DND-41 (cell line): ENCODE results near the gene MAGEF1.

ENCODE experiments used
- ATAC-seq: fragments of 200-7000 bp; cut with Tn5 transposase; 3 replicates; pipeline ENCODE4 v1.9.1; 2021; ENCODE audit warnings: low read depth; ENCODE audit not compliant: insufficient read depth
- DNase-seq: peaks from one replicate; pipeline ENCODE4 v3.0.0-alpha.2; 2020
- H2AFZ ChIP-seq: 2 replicates; pipeline ENCODE4 v1.6.0; 2012; ENCODE audit warnings: low read depth, low read length
- H3K27ac ChIP-seq: 2 replicates; pipeline ENCODE4 v1.5.1; 2012; ENCODE audit warnings: low read length, inconsistent platforms
- H3K27me3 ChIP-seq: fragments of 200-600 bp; sonication (generic); 2 replicates; pipeline ENCODE4 v1.6.0; 2012; ENCODE audit warnings: low read length, mild to moderate bottlenecking, inconsistent platforms; ENCODE audit not compliant: insufficient read depth, poor library complexity
- H3K36me3 ChIP-seq: 2 replicates; pipeline ENCODE4 v1.5.1; 2012; ENCODE audit warnings: low read length, inconsistent platforms; ENCODE audit not compliant: insufficient read depth
- H3K4me1 ChIP-seq: 2 replicates; pipeline ENCODE4 v1.5.1; 2012; ENCODE audit warnings: mild to moderate bottlenecking, low read length; ENCODE audit not compliant: insufficient read depth
- H3K4me2 ChIP-seq: 2 replicates; pipeline ENCODE4 v1.6.0; 2012; ENCODE audit warnings: mild to moderate bottlenecking, moderate library complexity, low read length, inconsistent platforms; ENCODE audit not compliant: insufficient read depth
- H3K4me3 ChIP-seq, 2 experiments: fragments of 200-600 bp in 1 of 2; shearing (Covaris generic) in 1 of 2; 2 replicates each; pipeline ENCODE4 v1.5.1; 2012 to 2016; ENCODE audit warnings: inconsistent platforms in 2 of 2, low read length in 2 of 2, mild to moderate bottlenecking in 2 of 2, low read depth in 1 of 2, moderate library complexity in 1 of 2
- H3K79me2 ChIP-seq: 2 replicates; pipeline ENCODE4 v1.6.0; 2012; ENCODE audit warnings: low read length, inconsistent platforms; ENCODE audit not compliant: insufficient read depth
- H3K9ac ChIP-seq: 2 replicates; pipeline ENCODE4 v1.6.0; 2012; ENCODE audit warnings: low read depth, mild to moderate bottlenecking, inconsistent platforms, low read length, moderate library complexity
- H3K9me3 ChIP-seq: 2 replicates; pipeline ENCODE4 v1.5.1; 2012; ENCODE audit warnings: low read length, moderate library complexity, mild to moderate bottlenecking, inconsistent platforms; ENCODE audit not compliant: insufficient read depth, severe bottlenecking
- H4K20me1 ChIP-seq: 2 replicates; pipeline ENCODE4 v1.6.0; 2012; ENCODE audit warnings: low read length; ENCODE audit not compliant: insufficient read depth
- EZH2 ChIP-seq: IDR thresholded peaks from 3 replicates; pipeline ENCODE4 v1.6.1; 2012; ENCODE audit warnings: borderline replicate concordance, low read depth, mild to moderate bottlenecking, moderate library complexity, low read length, inconsistent platforms; ENCODE audit not compliant: severe bottlenecking
- TF ChIP-seq, protein P1 (sequence below): IDR thresholded peaks from 2 replicates; pipeline ENCODE4 v1.5.1; 2012; ENCODE audit warnings: borderline replicate concordance, low read length, moderate library complexity, mild to moderate bottlenecking; ENCODE audit not compliant: poor library complexity, severe bottlenecking; ENCODE audit errors: extremely low read depth

MAGEF1 gene

DNA sequence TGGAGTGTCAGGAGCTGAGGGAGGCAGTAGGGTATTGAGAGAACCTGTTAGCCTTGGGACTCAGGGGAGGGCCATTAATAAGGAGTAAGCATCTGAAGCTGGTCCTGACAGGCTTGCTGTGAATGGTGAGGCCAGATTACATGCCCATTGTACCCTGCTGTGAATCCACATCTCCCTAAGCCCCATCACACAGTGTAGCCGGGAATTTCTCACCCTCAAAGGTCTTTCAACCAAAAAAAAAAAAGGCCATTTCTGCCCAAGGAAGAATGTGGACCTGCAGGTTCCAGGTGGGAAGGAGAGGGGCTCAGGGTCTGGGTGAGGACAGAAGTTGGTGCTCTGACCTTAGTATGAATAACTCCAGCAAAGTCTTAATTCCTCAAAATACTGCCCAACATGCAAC lies 37.2 kb downstream of the MAGEF1 start:
- no peak for TF ChIP-seq EZH2
- TF ChIP-seq, protein P1, sequence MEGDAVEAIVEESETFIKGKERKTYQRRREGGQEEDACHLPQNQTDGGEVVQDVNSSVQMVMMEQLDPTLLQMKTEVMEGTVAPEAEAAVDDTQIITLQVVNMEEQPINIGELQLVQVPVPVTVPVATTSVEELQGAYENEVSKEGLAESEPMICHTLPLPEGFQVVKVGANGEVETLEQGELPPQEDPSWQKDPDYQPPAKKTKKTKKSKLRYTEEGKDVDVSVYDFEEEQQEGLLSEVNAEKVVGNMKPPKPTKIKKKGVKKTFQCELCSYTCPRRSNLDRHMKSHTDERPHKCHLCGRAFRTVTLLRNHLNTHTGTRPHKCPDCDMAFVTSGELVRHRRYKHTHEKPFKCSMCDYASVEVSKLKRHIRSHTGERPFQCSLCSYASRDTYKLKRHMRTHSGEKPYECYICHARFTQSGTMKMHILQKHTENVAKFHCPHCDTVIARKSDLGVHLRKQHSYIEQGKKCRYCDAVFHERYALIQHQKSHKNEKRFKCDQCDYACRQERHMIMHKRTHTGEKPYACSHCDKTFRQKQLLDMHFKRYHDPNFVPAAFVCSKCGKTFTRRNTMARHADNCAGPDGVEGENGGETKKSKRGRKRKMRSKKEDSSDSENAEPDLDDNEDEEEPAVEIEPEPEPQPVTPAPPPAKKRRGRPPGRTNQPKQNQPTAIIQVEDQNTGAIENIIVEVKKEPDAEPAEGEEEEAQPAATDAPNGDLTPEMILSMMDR, result no peak
- H3K27me3 ChIP-seq, result no peaks in the 10 kb centered on the region
- no peak overlapping the region for H3K9ac ChIP-seq
- H3K36me3 ChIP-seq, result no peaks in the 10 kb centered on the region
- 0 out of 2 replicates have a peak, but pooled peaks cover 2% of the 10 kb centered on the region for H4K20me1 ChIP-seq
- no peak for DNase-seq
- H3K9me3 ChIP-seq, result no peaks in the 10 kb centered on the region
- H2AFZ ChIP-seq, result no peak overlapping the region
- no peaks in the 10 kb centered on the region for H3K79me2 ChIP-seq
- no peak overlapping the region for H3K4me2 ChIP-seq
- no peak overlapping the region for H3K4me3 ChIP-seq
- H3K4me1 ChIP-seq, result no peaks in the 10 kb centered on the region
- ATAC-seq, result no peak
- no peak overlapping the region for H3K27ac ChIP-seq

DNA sequence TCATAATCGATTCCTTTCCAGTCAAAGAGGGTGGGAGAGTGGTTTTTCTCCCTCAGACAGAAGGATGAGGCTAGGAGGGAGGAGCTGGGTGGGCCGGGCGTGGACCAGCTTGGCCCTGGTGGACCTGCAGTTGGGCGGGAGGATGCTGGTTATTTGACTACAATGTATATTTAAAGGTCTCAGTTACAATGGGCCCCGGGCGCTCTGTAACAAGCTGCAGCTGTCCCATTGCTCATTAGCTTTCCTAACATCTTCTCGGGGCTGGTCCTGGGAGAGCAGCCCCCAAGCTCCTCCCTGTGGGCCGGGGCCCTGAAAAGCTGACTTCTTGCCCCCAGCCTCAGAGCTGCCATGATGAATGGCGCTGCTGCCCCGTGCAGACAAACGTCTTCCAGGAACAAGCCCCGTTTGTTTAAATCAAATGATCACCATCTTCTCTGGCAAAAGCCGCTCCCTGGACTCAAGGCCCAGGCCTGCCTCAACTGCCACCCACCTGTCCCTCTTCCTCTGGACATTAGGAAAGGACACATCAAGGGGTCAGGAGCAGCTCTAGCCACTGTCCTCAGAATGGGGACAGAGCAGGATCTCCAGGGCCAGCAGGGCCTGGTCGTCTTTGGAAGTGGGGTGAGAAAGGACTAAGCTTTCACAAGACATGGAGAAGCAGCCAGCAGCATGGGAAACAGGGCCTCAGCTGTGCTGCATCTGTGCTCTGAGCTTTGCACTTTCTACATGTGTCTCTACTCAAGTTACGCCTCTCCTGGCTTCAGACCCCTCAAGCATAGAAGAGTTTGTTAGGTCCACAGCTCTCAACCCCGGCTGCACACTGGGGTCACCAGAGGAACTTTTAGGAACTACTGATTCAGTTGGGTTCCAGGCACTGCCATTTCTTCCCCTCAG lies 38.6 kb downstream of the MAGEF1 start:
- Histone ChIP-seq H3K79me2 (no peaks in the 10 kb centered on the region), H3K4me1 (no peaks in the 10 kb centered on the region), H3K36me3 (no peaks in the 10 kb centered on the region), H3K4me2 (no peak overlapping the region), H3K27ac (no peak overlapping the region), H4K20me1 (0 out of 2 replicates have a peak, but pooled peaks cover 2% of the 10 kb centered on the region), H3K27me3 (no peaks in the 10 kb centered on the region), H3K9me3 (no peaks in the 10 kb centered on the region), H2AFZ (no peak overlapping the region), H3K4me3 (no peak overlapping the region), H3K9ac (no peak overlapping the region)
- no peak for ATAC-seq
- TF ChIP-seq EZH2, result no peak
- TF ChIP-seq, protein P1, result no peak
- no peak for DNase-seq

DNA sequence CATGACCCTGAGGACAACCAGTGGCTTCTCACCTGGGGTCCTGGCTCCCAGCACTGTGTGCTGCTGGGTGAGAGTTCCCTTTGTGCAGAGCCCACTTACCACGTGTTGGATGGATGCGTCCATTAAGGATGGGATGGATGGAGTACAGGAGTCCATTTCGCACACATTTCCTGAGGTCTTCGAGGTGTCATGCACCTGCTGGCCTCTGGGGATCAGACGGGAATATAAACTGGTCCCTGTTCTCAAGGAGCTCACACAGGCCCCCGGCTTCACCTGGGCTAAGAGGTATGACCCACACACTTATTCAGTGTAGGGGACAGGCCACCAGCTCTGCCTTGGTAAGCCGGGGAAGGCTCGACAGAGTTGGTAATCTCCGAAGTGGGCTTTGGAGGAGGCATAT lies 39.5 kb downstream of the MAGEF1 start:
- Histone ChIP-seq H4K20me1 (0 out of 2 replicates have a peak, but pooled peaks cover 2% of the 10 kb centered on the region), H3K4me3 (no peak overlapping the region), H3K4me1 (no peaks in the 10 kb centered on the region), H3K79me2 (no peaks in the 10 kb centered on the region), H3K4me2 (no peak overlapping the region), H3K9me3 (no peaks in the 10 kb centered on the region), H2AFZ (no peak overlapping the region), H3K27me3 (no peaks in the 10 kb centered on the region), H3K36me3 (no peaks in the 10 kb centered on the region), H3K27ac (no peak overlapping the region), H3K9ac (no peak overlapping the region)
- ATAC-seq, result no peak
- DNase-seq, result no peak
- TF ChIP-seq EZH2, result no peak

DNA sequence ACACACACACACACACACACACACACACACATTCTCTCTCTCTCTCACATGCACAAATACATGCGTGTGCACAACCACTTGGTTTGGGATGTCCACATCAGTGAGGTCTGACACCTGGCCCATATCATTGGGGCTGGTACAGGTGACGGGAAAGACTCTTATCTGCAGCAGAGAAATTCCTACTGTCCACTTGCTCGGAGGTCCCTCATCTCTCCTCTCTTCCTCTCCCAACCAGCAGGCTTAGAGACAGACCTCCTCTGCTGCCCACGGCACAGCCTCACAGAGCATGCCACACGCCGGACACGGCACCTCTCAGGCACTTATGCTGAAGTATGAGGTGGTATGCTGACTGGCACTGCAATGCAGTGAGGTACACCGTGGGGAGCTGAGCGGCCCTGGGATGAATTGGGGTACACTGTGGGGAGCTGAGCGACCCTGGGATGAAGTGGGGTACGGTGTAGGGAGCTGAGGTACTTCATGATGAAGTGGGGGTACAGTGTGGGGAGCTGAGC lies 41.7 kb downstream of the MAGEF1 start:
- Histone ChIP-seq H3K27ac (no peak overlapping the region), H2AFZ (no peak overlapping the region), H4K20me1 (no peaks in the 10 kb centered on the region), H3K9me3 (no peaks in the 10 kb centered on the region), H3K36me3 (no peaks in the 10 kb centered on the region), H3K4me2 (no peak overlapping the region), H3K79me2 (no peaks in the 10 kb centered on the region), H3K27me3 (no peaks in the 10 kb centered on the region), H3K4me1 (no peaks in the 10 kb centered on the region), H3K9ac (no peak overlapping the region), H3K4me3 (no peak overlapping the region)
- DNase-seq (no peak), ATAC-seq (no peak)
- TF ChIP-seq, protein P1, result no peak
- no peak for TF ChIP-seq EZH2
